ENCODE data around the gene PDE1A. TPM values are rescaled to one million over a fixed set of nuclear protein-coding genes. Genes with fewer than 3 reads are reported as not detected.

The PDE1A gene
- 0.69 to 4.5 TPM (median 1.1 TPM) in 3 replicates for total RNA-seq
- long read RNA-seq, partial matches to known transcripts: 1 of 4 reads
- long read RNA-seq, other reads (novel, unspliced or antisense): 2 of 4 reads

DNA sequence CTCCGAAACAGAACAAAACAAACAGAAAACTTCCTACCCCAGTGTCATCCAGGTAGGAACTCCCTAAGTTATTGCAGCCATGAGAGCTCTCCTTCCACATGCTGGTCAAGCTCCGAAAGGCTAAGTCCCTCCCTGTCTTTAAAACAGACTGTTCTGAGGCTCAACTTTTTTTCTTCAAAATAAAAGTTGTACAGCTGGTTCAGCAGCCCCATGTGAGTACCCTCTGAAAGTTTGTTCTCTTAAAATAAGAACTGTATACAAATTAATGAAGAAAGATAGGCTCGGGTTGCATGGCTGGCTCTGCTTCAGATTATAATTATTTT is at the start of gene PDE1A:
Gene PDE1A (minus strand): TSS at position 119 of the 323 bp plus-strand sequence.
- Mint-ChIP-seq H3K36me3 (ENCODE audit: low read depth) (no peaks in the 10 kb centered on the region), H3K4me3 (ENCODE audit: unreplicated experiment) (no peak within 1 kb of the TSS), H3K4me1 (ENCODE audit: low read depth) (peaks cover 15% of the 10 kb centered on the region), H3K27ac (ENCODE audit: unreplicated experiment) (peak within 1 kb of the TSS; percentile 49), H3K9me3 (ENCODE audit: low read depth) (peaks cover 7% of the 10 kb centered on the region), H3K27me3 (ENCODE audit: low read depth) (no peaks in the 10 kb centered on the region)
- DNase-seq (ENCODE audit: low spot score): no peak
- TF ChIP-seq, protein P1, sequence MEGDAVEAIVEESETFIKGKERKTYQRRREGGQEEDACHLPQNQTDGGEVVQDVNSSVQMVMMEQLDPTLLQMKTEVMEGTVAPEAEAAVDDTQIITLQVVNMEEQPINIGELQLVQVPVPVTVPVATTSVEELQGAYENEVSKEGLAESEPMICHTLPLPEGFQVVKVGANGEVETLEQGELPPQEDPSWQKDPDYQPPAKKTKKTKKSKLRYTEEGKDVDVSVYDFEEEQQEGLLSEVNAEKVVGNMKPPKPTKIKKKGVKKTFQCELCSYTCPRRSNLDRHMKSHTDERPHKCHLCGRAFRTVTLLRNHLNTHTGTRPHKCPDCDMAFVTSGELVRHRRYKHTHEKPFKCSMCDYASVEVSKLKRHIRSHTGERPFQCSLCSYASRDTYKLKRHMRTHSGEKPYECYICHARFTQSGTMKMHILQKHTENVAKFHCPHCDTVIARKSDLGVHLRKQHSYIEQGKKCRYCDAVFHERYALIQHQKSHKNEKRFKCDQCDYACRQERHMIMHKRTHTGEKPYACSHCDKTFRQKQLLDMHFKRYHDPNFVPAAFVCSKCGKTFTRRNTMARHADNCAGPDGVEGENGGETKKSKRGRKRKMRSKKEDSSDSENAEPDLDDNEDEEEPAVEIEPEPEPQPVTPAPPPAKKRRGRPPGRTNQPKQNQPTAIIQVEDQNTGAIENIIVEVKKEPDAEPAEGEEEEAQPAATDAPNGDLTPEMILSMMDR (IDR thresholded peaks at IDR 0.05): no peak

DNA sequence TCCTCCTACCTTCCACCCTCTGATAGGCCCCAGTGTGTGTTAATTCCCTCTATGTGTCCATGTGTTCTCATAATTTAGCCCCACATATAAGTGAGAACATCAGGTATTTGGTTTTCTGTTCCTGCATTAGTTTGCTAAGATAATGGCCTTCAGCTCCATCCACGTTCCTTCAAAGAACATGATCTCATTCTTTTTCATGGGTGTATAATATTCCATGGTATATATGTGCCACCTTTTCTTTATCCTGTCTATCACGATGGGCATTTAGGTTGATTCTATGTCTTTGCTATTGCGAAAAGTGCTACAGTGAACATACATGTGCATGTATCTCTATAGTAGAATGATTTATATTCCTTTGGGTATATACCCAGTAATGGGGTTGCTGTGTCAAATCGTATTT is 46.8 kb upstream of the PDE1A start:
- no peaks in the 10 kb centered on the region for H3K27me3 Mint-ChIP-seq (ENCODE audit: low read depth)
- H3K36me3 Mint-ChIP-seq (ENCODE audit: low read depth): peaks cover 10% of the 10 kb centered on the region
- TF ChIP-seq, protein P1 (IDR thresholded peaks at IDR 0.05): no peak
- H3K27ac Mint-ChIP-seq (ENCODE audit: unreplicated experiment): no peak overlapping the region
- no peak overlapping the region for H3K4me3 Mint-ChIP-seq (ENCODE audit: unreplicated experiment)
- H3K9me3 Mint-ChIP-seq (ENCODE audit: low read depth): peaks cover 26% of the 10 kb centered on the region
- DNase-seq (ENCODE audit: low spot score): no peak
- H3K4me1 Mint-ChIP-seq (ENCODE audit: low read depth): peaks cover under 1% of the 10 kb centered on the region

DNA sequence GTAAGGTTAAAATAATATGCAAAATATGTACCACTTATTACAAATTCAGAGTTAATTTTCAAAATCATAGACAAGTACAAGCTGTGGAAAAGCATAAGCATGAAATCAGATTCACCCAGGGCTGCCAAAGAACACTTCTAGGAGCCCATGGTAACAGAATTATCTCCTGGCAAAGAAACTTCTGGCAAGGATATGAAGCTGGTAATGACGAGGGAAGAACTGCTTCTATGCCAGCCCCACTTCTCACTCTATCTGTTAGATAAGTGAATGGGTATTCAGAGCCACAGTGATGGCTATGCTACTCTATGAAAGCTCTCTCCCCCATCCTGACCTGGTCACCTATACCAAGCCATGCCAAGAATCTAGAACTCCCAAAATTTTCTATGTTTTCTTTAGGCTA is 36.9 kb upstream of the PDE1A start:
- Mint-ChIP-seq H3K4me3 (ENCODE audit: unreplicated experiment) (no peak overlapping the region), H3K9me3 (ENCODE audit: low read depth) (peaks cover 13% of the 10 kb centered on the region), H3K27ac (ENCODE audit: unreplicated experiment) (no peak overlapping the region), H3K27me3 (ENCODE audit: low read depth) (no peaks in the 10 kb centered on the region), H3K36me3 (ENCODE audit: low read depth) (peaks cover 8% of the 10 kb centered on the region), H3K4me1 (ENCODE audit: low read depth) (no peaks in the 10 kb centered on the region)
- TF ChIP-seq, protein P1 (IDR thresholded peaks at IDR 0.05): no peak
- no peak for DNase-seq (ENCODE audit: low spot score)

DNA sequence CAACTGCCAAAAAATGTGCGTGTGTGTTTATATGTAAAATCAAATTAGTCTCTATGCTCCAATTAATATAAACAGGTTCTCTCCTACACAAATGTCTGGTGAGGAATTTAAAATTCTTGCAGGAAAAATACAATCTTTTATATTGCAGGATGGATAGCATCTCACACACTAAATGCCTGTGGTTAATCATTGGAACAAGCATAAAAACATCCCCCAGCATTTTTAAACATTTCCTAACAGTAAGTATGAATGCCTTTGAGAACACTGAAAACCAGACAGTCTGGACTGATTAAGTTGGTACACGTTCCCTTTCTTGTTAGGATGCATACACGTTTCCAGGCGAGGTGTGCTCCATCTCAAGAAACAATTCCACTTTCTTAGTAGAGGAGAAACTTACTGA is 29.9 kb upstream of the PDE1A start:
- Mint-ChIP-seq H3K27me3 (ENCODE audit: low read depth) (no peaks in the 10 kb centered on the region), H3K27ac (ENCODE audit: unreplicated experiment) (peak overlapping the region; percentile 73), H3K4me3 (ENCODE audit: unreplicated experiment) (no peak overlapping the region), H3K36me3 (ENCODE audit: low read depth) (no peaks in the 10 kb centered on the region), H3K4me1 (ENCODE audit: low read depth) (peaks cover 21% of the 10 kb centered on the region), H3K9me3 (ENCODE audit: low read depth) (peaks cover 4% of the 10 kb centered on the region)
- TF ChIP-seq, protein P1 (IDR thresholded peaks at IDR 0.05): no peak
- DNase-seq (ENCODE audit: low spot score): no peak

DNA sequence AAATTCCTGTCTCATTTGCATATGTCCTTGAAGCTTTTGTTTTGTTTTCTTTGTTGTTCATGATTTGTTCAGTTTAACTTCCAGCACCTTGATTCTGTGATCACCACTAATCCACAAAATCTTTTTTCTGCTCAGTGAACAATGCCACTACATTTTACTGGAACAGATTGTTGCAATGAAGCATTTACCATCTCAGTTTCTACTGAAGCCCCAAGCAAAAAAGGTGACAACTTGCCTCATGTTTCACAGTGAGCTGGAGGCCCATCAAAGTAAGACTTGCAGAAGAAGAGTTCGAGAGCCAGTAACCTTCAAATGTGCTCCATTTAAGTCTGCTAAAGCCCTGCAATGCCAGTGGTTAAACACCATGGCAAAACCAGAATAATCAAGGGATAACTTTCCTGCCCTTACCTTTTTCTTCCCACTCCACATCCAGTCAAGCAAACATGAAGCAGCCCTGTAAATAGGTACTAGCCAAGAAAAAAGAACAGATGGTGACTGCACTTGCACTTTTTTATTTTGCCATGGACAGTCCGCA is 25.7 kb upstream of the PDE1A start:
- Mint-ChIP-seq H3K27ac (ENCODE audit: unreplicated experiment) (no peak overlapping the region), H3K4me3 (ENCODE audit: unreplicated experiment) (no peak overlapping the region), H3K36me3 (ENCODE audit: low read depth) (no peaks in the 10 kb centered on the region), H3K9me3 (ENCODE audit: low read depth) (peaks cover 3% of the 10 kb centered on the region), H3K4me1 (ENCODE audit: low read depth) (peaks cover 49% of the 10 kb centered on the region), H3K27me3 (ENCODE audit: low read depth) (no peaks in the 10 kb centered on the region)
- no peak for DNase-seq (ENCODE audit: low spot score)
- TF ChIP-seq, protein P1 (IDR thresholded peaks at IDR 0.05): no peak

Data from chondrocyte (in vitro differentiated cells).